C4-2B (cell line): Measurements from ENCODE around the gene BBIP1.

Source experiments
- H3K27ac ChIP-seq: fragments of 450-650 bp; 2 replicates; pipeline ENCODE4 v1.5.1; 2017
- CTCF ChIP-seq: fragments of 450-650 bp; conservative IDR thresholded peaks from 2 replicates; pipeline ENCODE4 v1.5.1; 2017; ENCODE audit warnings: mild to moderate bottlenecking
- ZFX ChIP-seq: fragments of 450-650 bp; IDR thresholded peaks from 2 replicates; pipeline ENCODE4 v1.6.1; 2017

BBIP1 gene

GRCh38 chr10:110852255-110852896, 66.6 kb downstream of the BBIP1 start:
- no peak overlapping the region for H3K27ac ChIP-seq

DNA sequence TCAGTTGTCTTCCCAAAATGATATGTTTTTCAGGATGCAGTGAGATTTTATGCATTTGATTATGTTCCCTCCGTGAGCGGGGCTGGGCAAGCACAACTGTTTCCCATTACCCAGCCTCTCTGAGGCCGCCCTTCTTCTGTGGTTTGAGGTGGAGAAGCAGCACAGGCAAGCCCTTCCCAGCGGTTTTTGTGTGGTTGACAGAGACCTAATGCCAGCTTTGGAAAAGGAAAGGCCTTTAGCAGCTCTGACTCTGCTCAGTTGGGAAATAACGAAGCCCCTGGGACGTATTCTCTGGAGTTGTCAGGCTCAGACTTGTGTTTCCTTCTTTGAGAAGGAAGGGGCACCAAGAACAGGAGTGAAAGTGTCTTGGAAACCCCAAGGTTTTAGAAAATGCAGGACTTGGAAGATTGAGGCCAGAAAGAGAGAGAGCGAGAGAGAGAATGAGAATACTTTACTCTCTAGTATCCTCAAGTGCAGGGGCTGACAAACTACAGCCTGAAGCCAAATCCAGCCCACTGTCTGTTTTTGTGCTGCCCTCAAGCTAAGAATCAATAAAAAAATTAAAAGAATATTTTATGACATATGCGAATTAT, 67.9 kb downstream of the BBIP1 start:
- TF ChIP-seq ZFX, result no peak
- no peak for TF ChIP-seq CTCF
- H3K27ac ChIP-seq, result no peak overlapping the region

More at GRCh38 chr10:110852255-110852896, 66.6 kb downstream of the BBIP1 start:
- TF ChIP-seq CTCF (no peak), ZFX (no peak)

GRCh38 chr10:110850099-110850498, 68.9 kb downstream of the BBIP1 start:
- no peak for TF ChIP-seq CTCF
- TF ChIP-seq ZFX, result no peak
- no peak overlapping the region for H3K27ac ChIP-seq
